Measurements from ENCODE around the gene GRIA1. TPM values are rescaled to one million over a fixed set of nuclear protein-coding genes. Genes with fewer than 3 reads are reported as not detected.

Gene GRIA1
- total RNA-seq, 2 donors from 2014 or later = 0.12 to 1.2 TPM

GRCh38 chr5:153500178-153500577 lies 9.7 kb downstream of the GRIA1 start:
- H3K9me3 ChIP-seq = no peaks in the 10 kb centered on the region
- no peaks in the 10 kb centered on the region for H3K4me1 ChIP-seq
- DNase-seq (ENCODE audit: low spot score) = no peak
- H3K27ac ChIP-seq = no peak overlapping the region
- TF ChIP-seq CTCF (IDR thresholded peaks at IDR 0.05) = no peak
- no peaks in the 10 kb centered on the region for H3K36me3 ChIP-seq
- H3K27me3 ChIP-seq = no peaks in the 10 kb centered on the region
- H3K4me3 ChIP-seq = no peak overlapping the region

GRCh38 chr5:153504726-153505125 lies 14.3 kb downstream of the GRIA1 start:
- Histone ChIP-seq H3K4me3 (no peak overlapping the region), H3K4me1 (no peaks in the 10 kb centered on the region), H3K27me3 (no peaks in the 10 kb centered on the region), H3K9me3 (no peaks in the 10 kb centered on the region), H3K27ac (no peak overlapping the region), H3K36me3 (no peaks in the 10 kb centered on the region)
- DNase-seq (ENCODE audit: low spot score) = no peak
- no peak for TF ChIP-seq CTCF (IDR thresholded peaks at IDR 0.05)

- TF ChIP-seq CTCF (IDR thresholded peaks at IDR 0.05) = no peak
- no peak overlapping the region for H3K27ac ChIP-seq
- H3K4me3 ChIP-seq = no peak overlapping the region
- DNase-seq (ENCODE audit: low spot score) = no peak
- no peaks in the 10 kb centered on the region for H3K4me1 ChIP-seq
- H3K27me3 ChIP-seq = no peaks in the 10 kb centered on the region
- peaks cover 0 to 1% of the 10 kb centered on the region in 2 donors for H3K9me3 ChIP-seq
- no peaks in the 10 kb centered on the region for H3K36me3 ChIP-seq
These were observed 18.2 kb downstream of the GRIA1 start for GRCh38 chr5:153508700-153509099.

GRCh38 chr5:153511622-153512021 lies 21.2 kb downstream of the GRIA1 start:
- Histone ChIP-seq H3K27me3 (no peaks in the 10 kb centered on the region), H3K27ac (no peak overlapping the region), H3K4me1 (no peaks in the 10 kb centered on the region), H3K9me3 (peaks cover 0 to 4% of the 10 kb centered on the region in 2 donors), H3K4me3 (no peak overlapping the region), H3K36me3 (no peaks in the 10 kb centered on the region)
- no peak for DNase-seq (ENCODE audit: low spot score)
- no peak for TF ChIP-seq CTCF (IDR thresholded peaks at IDR 0.05)

- Histone ChIP-seq H3K4me3 (no peak overlapping the region), H3K4me1 (no peaks in the 10 kb centered on the region), H3K9me3 (peaks cover 0 to 4% of the 10 kb centered on the region in 2 donors), H3K36me3 (no peaks in the 10 kb centered on the region), H3K27me3 (no peaks in the 10 kb centered on the region), H3K27ac (no peak overlapping the region)
- no peak for TF ChIP-seq CTCF (IDR thresholded peaks at IDR 0.05)
- DNase-seq (ENCODE audit: low spot score) = no peak
These were observed 22.7 kb downstream of the GRIA1 start for GRCh38 chr5:153513156-153513555.

GRCh38 chr5:153515301-153515700 lies 24.8 kb downstream of the GRIA1 start:
- TF ChIP-seq CTCF (IDR thresholded peaks at IDR 0.05) = no peak
- H3K4me3 ChIP-seq = no peak overlapping the region
- no peaks in the 10 kb centered on the region for H3K36me3 ChIP-seq
- peaks cover 0 to 4% of the 10 kb centered on the region in 2 donors for H3K9me3 ChIP-seq
- no peak for DNase-seq (ENCODE audit: low spot score)
- no peaks in the 10 kb centered on the region for H3K4me1 ChIP-seq
- H3K27me3 ChIP-seq = no peaks in the 10 kb centered on the region
- H3K27ac ChIP-seq = no peak overlapping the region
